C4-2B (cell line): Measurements from ENCODE around the gene FBRSL1.

Experiments
- H3K27ac ChIP-seq: fragments of 450-650 bp; 2 replicates; pipeline ENCODE4 v1.5.1; 2017
- CTCF ChIP-seq: fragments of 450-650 bp; conservative IDR thresholded peaks from 2 replicates; pipeline ENCODE4 v1.5.1; 2017; ENCODE audit warnings: mild to moderate bottlenecking
- ZFX ChIP-seq: fragments of 450-650 bp; IDR thresholded peaks from 2 replicates; pipeline ENCODE4 v1.6.1; 2017

FBRSL1 gene

GRCh38 chr12:132512197-132513069 is 22.5 kb downstream of the FBRSL1 start:
- TF ChIP-seq ZFX (no peak), CTCF (no peak)
- H3K27ac ChIP-seq: no peak overlapping the region

GRCh38 chr12:132513070-132513398 is 23.1 kb downstream of the FBRSL1 start:
- TF ChIP-seq CTCF: no peak
- no peak for TF ChIP-seq ZFX
- no peak overlapping the region for H3K27ac ChIP-seq

- no peak overlapping the region for H3K27ac ChIP-seq
- TF ChIP-seq CTCF (no peak), ZFX (no peak)
Observed at GRCh38 chr12:132513458-132514135, 23.6 kb downstream of the FBRSL1 start.

- no peak overlapping the region for H3K27ac ChIP-seq
- TF ChIP-seq CTCF (no peak), ZFX (no peak)
Observed at GRCh38 chr12:132514216-132514820, 24.4 kb downstream of the FBRSL1 start.

GRCh38 chr12:132514838-132515237 is 24.9 kb downstream of the FBRSL1 start:
- TF ChIP-seq ZFX (no peak), CTCF (no peak)
- H3K27ac ChIP-seq: no peak overlapping the region

- H3K27ac ChIP-seq: no peak overlapping the region
- no peak for TF ChIP-seq ZFX
- no peak for TF ChIP-seq CTCF
Observed at GRCh38 chr12:132516095-132517012, 26.4 kb downstream of the FBRSL1 start.
